SU-DHL-6 (cell line): ENCODE data around the gene NAPB.

Experiments used
- CTCF ChIP-seq: fragments of 200-600 bp; sonication (generic); IDR thresholded peaks from one replicate; pipeline ENCODE4 v1.5.1; 2017; ENCODE audit warnings: antibody characterized with exemption, mild to moderate bottlenecking, low read length, moderate library complexity; ENCODE audit not compliant: insufficient read depth, poor library complexity, severe bottlenecking
- EZH2phosphoT487 ChIP-seq: fragments of 200-600 bp; sonication (generic), shearing (Covaris generic); conservative IDR thresholded peaks from 2 replicates; pipeline ENCODE4 v1.6.1; 2018; ENCODE audit warnings: mild to moderate bottlenecking, antibody characterized with exemption, low read length, moderate library complexity, mixed read lengths

GRCh38 chr20:23415959-23416583, 5.2 kb downstream of the NAPB start:
- TF ChIP-seq CTCF, result no peak
- no peak for TF ChIP-seq EZH2phosphoT487
